GM13976 (cell line): ENCODE data around the gene SERGEF.

Experiments
- DNase-seq: peaks from one replicate; pipeline ENCODE4 v3.0.0; 2012; ENCODE audit warnings: low spot score
- in situ Hi-C: fragments of 300-500 bp; cut with MboI; formaldehyde crosslinking; loops from one replicate; pipeline ENCODE4 v1.12.0; 2022; ENCODE audit warnings: low sequenced_read_pairs, mixed read lengths, inconsistent platforms; ENCODE audit not compliant: unreplicated experiment
- TF ChIP-seq, protein P1 (sequence below): IDR thresholded peaks from 2 replicates; pipeline ENCODE4 v1.5.1; 2012; ENCODE audit warnings: borderline replicate concordance, mild to moderate bottlenecking; ENCODE audit not compliant: insufficient read depth; ENCODE audit errors: extremely low read depth, missing control alignments, control extremely low read depth

Gene SERGEF

DNA sequence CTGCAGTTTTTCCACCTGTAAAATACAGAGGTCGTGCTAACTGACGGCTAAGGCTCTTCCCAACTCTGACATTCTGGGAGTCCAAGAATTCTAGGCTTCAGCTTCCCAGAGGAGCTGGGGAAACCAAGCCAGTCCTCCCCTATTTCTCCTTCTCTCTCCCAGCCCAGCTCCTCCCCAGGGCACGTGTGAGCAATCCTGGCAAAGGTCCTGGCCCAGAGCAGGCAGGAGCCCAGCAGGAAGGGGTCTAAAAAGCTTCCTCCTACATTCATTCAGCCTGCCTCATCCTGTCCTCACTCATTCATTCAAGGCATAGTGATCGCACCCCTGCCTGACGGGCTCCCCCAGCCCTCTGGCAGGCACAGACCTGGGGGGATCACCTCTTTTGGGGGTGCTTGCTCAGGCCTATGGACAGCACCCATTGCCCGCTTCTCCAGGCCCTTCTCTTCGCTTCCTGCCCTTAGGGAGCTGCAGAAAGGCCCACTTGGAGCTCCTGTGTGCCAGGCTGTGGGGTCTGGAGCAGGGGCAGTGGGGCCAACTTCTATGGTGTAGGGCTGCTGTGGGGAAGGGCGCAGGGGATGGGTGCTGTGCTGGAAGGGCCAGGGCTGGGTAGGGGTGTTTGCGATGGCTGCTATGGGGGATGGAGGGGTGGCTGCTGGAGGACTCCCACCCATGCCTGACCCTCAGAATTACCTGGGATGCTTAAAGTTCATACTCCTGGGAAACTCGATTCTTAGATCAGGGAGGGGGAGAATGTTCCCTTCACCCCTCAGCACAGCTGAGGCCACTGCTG, 268.5 kb downstream of the SERGEF start:
- no peak for DNase-seq
- in situ Hi-C loops = no loop called here
- TF ChIP-seq, protein P1, sequence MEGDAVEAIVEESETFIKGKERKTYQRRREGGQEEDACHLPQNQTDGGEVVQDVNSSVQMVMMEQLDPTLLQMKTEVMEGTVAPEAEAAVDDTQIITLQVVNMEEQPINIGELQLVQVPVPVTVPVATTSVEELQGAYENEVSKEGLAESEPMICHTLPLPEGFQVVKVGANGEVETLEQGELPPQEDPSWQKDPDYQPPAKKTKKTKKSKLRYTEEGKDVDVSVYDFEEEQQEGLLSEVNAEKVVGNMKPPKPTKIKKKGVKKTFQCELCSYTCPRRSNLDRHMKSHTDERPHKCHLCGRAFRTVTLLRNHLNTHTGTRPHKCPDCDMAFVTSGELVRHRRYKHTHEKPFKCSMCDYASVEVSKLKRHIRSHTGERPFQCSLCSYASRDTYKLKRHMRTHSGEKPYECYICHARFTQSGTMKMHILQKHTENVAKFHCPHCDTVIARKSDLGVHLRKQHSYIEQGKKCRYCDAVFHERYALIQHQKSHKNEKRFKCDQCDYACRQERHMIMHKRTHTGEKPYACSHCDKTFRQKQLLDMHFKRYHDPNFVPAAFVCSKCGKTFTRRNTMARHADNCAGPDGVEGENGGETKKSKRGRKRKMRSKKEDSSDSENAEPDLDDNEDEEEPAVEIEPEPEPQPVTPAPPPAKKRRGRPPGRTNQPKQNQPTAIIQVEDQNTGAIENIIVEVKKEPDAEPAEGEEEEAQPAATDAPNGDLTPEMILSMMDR = no peak

DNA sequence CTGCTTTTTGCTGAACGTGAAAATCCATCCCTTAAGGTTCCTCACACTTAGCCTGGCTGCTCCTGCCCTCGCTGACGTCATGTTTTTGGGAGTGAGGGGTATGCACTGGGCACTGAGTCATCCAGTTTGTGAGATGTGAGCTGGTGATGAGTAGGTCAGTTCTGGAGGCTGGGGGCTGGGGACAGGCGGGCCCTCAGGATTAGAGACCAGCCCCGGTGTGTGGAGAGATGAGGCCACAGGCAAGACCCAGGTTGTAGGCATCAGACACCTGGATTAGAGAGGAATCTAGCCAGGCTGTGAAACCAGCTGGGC, 269.1 kb downstream of the SERGEF start:
- DNase-seq = no peak
- in situ Hi-C loops = no loop called here
- TF ChIP-seq, protein P1 = no peak

DNA sequence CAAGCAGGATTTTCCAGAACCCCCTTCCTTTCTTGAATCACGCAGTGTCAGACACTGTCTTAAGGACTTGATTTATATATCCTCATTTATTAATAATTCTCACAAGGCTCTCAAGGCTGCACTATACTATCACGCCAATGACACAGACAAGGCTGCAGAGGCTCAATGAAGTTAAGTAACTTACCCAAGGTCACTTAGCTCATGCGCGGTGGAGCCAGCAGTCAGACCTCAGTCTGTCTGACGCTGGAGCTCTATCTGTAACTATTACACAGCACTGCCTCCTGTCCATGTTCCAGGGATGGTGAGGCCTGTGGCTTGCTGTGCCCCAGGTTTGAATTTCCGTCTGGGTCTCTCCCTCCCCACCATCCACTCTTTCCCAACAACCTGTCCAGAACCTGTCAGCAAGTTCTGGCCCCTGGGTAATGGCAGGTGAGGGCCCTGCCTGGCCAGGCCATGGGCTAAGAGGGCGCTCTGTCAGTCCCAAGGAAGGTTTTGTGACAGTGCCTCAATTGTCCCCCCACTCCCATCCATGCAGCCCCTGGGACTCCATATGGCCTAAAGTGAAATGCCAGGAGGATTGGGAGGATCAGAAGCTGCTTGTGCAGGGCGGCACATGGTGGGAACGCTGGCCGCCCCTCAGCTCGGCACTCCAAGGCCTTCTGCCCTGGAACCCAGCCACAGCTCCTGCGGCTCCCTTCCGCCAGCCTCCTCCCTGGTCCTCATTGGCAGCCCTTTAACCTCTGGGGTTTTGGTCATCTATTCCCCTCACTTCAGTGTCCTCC, 269.6 kb downstream of the SERGEF start:
- in situ Hi-C loops = no loop called here
- DNase-seq = no peak

DNA sequence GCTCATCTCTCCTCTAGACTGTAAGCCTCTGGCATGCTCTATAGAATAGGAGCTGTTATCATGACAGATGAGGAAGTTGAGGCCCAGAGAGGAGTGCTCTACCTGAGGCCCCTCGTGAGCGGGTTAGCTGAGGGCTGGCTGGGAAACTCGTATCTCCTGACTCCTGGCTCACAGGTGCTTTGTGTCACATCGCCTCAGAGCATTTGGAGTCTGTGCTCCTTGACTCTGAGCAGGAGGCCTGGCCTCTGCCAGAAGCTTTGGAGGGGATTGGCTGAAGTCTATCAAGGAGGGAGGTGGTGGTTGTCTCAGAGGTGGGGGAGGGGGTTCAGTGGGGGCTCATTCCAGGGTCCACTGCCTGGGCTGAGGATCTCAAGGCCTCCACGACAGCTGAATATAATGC, 270.8 kb downstream of the SERGEF start:
- DNase-seq = no peak
- in situ Hi-C loops = no loop called here
- TF ChIP-seq, protein P1 = no peak

More for the DNA sequence above, 269.6 kb downstream of the SERGEF start:
- TF ChIP-seq, protein P1 = no peak

DNA sequence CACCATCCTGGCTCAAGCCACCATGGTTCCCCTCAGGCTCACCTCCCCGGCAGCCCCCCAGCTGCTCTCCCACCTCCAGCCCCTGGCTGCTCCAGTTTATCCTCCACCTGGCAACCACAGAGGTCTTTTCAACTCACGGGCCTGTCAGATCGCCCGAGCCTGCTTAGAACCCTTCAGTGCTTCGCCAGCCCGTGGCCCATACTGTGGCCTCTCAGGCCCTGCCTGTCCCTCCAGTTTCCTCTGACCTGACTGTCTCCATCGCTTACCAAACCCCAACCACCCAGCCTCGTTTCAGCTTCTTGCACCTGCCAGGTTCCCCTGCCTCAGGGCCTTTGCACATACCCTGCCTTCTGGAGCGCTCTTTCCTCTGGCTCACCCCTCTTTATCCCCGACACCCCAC, 271.4 kb downstream of the SERGEF start:
- TF ChIP-seq, protein P1 = no peak
- in situ Hi-C loops = no loop called here
- DNase-seq = no peak

DNA sequence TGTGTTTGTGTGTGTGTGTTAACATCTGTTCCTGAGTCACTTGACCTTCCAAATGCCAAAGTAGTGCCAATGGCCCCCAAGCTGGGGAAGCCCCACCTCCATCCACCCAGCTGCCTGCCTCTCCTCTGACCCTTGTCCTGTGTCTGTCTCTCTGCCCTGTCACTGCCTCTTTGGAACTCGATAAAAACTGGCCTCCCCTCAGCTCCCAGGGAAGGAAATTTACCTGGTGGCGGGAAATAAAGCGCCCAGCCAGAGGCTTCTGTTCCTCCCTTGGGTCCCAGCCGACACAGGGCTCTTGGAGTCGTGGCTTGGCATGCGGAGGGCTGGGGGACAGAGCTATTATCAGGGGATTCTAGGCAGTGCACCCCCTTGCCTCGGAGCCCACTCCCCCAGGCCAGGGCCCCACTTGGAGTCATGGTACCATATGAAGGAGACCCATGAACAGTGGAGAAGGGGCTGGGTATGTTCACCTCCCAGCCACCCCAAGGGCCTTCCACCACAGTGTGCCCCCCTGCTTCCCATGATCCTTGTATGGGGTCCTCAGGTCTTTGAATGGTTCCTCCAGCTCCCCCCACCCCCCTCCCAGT, 272.1 kb downstream of the SERGEF start:
- TF ChIP-seq, protein P1 = no peak
- in situ Hi-C loops = no loop called here
- no peak for DNase-seq
